Measurements from ENCODE around the gene RRAGD.

RRAGD gene

DNA sequence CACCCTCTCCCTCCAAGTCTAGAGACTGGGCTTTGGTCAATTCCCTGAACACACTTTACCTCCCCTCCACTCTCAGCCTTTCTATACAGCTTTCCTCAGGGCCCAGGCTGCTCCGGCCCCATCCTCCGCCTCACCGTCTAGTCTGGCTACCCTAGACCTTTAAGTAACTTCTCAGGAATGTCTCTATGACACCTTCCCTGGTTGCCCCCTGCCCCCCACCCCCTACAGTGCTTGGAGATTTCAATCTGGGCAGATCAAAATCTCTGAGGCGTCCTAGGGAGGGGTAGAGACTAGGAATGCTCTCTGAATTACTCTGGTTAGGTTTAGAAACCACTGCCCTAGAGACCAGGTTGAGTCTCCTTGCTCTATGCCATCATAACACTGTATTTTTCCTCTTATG lies 65.6 kb downstream of the RRAGD start:
- no peak for DNase-seq (ENCODE audit: low read depth in 2 of 2)

DNA sequence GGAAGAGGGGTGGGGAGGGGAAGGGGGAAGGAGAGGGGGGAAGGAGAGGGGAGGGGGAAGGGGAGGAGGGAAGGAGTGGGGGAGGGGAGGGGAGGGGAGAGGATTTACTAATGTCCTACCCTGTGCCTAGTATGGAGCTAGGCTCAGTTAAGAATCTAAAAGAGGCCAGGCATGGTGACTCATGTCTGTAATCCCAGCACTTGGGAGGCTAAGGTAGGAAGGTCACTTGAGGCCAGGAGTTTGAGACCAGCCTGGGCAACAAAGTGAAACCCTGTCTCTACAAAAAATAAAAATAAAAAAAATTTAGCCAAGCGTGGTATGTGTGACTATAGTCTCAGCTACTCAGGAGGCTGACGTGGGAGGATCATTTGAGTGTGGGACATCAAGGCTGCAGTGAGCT lies 72.5 kb downstream of the RRAGD start:
- DNase-seq (ENCODE audit: low read depth in 2 of 2), result no peak

DNA sequence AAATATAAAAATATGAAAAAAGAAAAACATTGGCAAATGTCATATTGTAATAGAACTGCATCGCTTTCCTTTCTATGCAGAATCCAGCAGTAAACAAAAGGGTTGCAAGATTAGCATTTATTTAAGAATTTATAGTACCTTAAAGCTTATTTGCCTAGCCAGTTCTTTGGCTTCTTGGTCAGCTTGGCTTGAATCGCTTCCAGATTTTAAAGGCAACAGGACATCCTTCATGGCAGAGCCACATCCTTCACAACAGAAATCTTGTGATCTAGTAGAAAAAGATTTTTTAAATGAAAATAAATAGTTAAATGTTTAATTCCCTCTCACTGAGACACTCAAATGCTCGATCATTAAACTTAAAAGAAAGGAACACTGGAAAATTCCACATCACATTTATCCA lies 76.9 kb downstream of the RRAGD start:
- no peak for DNase-seq (ENCODE audit: low read depth in 2 of 2)

DNA sequence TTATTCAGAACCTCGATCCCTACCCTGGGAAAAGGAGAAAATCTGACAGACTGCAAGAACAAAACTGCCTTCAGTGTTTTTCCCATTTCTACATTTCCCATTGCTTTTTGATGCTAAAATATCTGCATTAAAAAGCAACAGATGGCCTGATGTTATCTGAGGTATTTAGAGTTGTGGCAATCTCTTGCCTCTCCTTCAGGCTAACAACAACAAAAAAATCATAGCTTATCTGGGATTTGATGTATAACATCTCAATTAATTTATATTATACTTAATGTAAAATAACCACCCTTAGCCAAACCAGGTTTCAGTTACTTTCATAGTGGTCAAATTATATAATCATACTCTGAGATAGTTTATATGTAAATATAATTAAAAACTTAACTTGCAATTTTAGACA lies 81.2 kb downstream of the RRAGD start:
- DNase-seq (ENCODE audit: low read depth in 2 of 2), result no peak

GRCh38 chr6:89328976-89329375 lies 83.1 kb downstream of the RRAGD start:
- DNase-seq (ENCODE audit: low read depth in 2 of 2), result no peak

- DNase-seq (ENCODE audit: low read depth in 2 of 2), result no peak
Measured at GRCh38 chr6:89324304-89324703, 87.8 kb downstream of the RRAGD start.

DNA sequence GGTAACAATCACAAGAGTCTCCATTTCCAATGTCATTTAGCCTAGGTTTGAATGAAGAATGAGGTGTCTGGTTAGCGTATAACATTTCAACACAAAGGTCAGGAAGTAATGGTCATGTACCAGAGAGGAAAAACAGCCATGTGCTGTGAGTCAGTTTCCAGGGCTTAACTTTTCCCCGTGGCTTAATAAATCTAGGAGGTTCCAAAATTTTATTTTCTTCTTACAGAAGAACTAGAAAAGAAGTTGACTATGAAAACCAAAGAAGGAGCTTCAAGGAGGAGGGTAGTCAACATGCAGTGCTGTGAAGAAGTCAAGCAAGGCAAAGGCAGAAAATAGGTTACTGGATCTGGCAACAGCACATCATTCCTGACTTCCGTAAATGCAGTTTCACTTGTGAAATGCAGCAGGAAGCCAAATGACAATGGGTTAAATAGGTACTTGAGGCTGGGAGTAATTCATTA lies 88.5 kb downstream of the RRAGD start:
- no peak for DNase-seq (ENCODE audit: low read depth in 2 of 2)

DNA sequence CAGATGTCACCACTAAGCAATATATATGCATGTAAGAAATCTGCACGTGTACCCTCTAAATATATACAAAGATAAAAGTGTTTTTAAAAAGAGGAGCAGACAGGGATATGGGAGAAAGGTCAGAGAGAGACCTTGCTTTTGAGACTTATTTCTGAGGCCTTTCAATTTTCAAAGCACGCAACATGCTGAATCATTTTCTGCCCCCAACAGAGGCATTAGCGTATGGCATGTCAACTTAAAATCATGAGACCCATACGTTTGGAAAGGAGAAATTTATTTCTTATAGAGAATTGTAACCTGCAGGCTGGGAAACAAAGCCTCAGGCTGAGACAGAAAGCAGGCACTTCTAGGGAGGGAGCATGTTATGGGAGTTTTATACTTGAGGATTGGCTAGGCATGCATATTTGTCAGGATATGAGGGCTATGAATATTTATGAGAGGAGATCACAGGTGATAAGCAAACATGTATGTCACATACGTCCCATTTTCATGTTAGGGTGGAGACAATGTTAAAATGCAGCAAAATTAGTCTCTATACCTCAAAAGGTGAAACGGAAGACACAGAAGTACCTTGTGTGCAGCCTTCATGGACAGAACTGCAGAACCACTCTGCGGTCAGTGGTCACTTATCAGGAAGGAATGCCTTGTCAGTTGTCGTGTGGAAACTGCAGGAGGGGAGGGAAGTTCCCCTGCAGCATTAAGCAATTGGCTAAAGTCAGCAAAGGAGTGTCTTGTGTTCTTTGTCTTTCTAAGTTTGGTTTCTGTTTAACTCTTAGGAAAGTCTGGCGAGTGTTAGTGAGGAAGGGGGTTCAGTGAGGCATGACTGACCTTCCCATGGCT lies 90.7 kb downstream of the RRAGD start:
- DNase-seq (ENCODE audit: low read depth in 2 of 2), result no peak

- no peak for DNase-seq (ENCODE audit: low read depth in 2 of 2)
Measured at GRCh38 chr6:89320012-89320559, 92.0 kb downstream of the RRAGD start.

- DNase-seq (ENCODE audit: low read depth in 2 of 2), result no peak
Measured at GRCh38 chr6:89317067-89317466, 95.0 kb downstream of the RRAGD start.

- DNase-seq (ENCODE audit: low read depth in 2 of 2), result no peak
Measured at GRCh38 chr6:89315249-89315885, 96.7 kb downstream of the RRAGD start, which contains the start of gene GABRR2. Gene GABRR2 (minus strand): TSS chr6:89315299. CDS start chr6:89315165, 134 bp downstream.

GRCh38 chr6:89314692-89315091 lies 97.4 kb downstream of the RRAGD start:
- no peak for DNase-seq (ENCODE audit: low read depth in 2 of 2)

Data from stimulated activated CD4-positive, alpha-beta T cell treated with anti-CD3 and anti-CD28 coated beads, Interleukin-4, amount 100 ng/mL, for 48 hours (primary cell).